Uterus (tissue), 2 donors: Measurements from ENCODE around the gene GNG5.
A peak's percentile ranks its signal among the peaks of the same experiment; 100 is the strongest.

Source experiments
- POLR2A ChIP-seq, 2 donors: fragments of 450-650 bp; IDR thresholded peaks; one replicate each; pipeline ENCODE4 v1.6.1; 2016; ENCODE audit warnings: antibody characterized with exemption in 2 of 2, mild to moderate bottlenecking in 1 of 2, moderate library complexity in 1 of 2
- TF ChIP-seq, protein P1 (sequence below), 4 experiments: fragments of 200-600 bp in 2 of 4; fragments of 450-650 bp in 2 of 4; sonication (generic) in 2 of 4; IDR thresholded peaks; one replicate each; pipeline ENCODE4 v1.5.1; 2016 to 2019; ENCODE audit warnings: antibody characterized with exemption in 4 of 4, mild to moderate bottlenecking in 2 of 4, moderate library complexity in 1 of 4

DNA sequence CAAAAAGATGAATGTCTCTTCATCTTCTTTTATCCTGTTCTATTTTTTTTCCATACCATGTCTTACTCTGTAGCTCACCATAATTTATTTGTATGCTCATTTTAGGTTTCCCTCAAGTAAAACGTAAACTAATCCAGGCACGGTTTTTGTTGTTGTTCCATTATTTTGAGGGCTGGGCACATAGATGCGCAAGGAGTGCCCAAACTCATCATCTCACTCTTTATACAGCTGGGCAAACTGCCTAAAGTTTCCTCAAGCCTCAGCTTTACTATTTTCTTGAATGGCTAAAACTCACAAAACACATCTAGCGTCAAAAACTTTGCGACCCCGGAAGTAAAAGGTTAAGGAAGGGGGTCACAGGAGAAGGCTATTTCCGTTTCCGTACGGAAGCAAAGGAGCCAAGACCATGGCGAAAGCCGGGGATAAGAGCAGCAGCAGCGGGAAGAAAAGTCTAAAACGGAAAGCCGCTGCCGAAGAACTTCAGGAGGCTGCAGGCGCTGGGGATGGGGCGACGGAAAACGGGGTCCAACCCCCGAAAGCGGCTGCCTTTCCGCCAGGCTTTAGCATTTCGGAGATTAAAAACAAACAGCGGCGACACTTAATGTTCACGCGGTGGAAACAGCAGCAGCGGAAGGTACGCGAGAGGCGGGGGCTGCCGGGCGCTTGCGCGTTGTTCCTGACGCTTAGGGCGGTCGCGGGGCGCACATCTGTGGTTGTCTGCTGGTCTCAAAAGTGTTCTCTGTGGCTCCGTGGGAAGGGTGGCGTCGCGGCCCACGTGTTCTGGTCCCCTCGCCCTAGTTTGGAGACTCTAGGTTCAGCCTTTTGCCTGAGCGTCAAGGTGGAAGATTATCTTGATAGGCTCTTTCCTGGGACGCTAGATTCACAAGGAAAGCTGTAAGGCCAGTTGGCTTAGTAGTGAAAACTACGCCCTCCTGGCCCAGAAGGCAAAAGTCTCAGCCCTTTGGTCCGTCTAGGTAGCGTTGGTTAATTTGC lies 27.2 kb downstream of the GNG5 start, which contains the start of gene RPF1:
- TF ChIP-seq, protein P1, sequence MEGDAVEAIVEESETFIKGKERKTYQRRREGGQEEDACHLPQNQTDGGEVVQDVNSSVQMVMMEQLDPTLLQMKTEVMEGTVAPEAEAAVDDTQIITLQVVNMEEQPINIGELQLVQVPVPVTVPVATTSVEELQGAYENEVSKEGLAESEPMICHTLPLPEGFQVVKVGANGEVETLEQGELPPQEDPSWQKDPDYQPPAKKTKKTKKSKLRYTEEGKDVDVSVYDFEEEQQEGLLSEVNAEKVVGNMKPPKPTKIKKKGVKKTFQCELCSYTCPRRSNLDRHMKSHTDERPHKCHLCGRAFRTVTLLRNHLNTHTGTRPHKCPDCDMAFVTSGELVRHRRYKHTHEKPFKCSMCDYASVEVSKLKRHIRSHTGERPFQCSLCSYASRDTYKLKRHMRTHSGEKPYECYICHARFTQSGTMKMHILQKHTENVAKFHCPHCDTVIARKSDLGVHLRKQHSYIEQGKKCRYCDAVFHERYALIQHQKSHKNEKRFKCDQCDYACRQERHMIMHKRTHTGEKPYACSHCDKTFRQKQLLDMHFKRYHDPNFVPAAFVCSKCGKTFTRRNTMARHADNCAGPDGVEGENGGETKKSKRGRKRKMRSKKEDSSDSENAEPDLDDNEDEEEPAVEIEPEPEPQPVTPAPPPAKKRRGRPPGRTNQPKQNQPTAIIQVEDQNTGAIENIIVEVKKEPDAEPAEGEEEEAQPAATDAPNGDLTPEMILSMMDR (IDR thresholded peaks at IDR 0.05) = no peak
- TF ChIP-seq POLR2A (IDR thresholded peaks at IDR 0.05) = peak; percentile 45 to 57
